Stomach (tissue), 4 donors: ENCODE measurements around the gene ARMH1.

Experiments
- POLR2AphosphoS5 ChIP-seq, 3 donors: sonication (generic); formaldehyde crosslinking; IDR thresholded peaks; one replicate each; pipeline ENCODE4 v1.6.1; 2016; ENCODE audit warnings: antibody characterized with exemption in 3 of 3
- TF ChIP-seq, protein P1 (sequence below), 7 experiments: fragments of 450-650 bp in 4 of 7; fragments of 200-600 bp in 3 of 7; sonication (generic) in 3 of 7; IDR thresholded peaks; one replicate each; pipeline ENCODE4 v1.5.1; 2016 to 2019; ENCODE audit warnings: antibody characterized with exemption in 7 of 7, control low read depth in 2 of 7, mild to moderate bottlenecking in 1 of 7

DNA sequence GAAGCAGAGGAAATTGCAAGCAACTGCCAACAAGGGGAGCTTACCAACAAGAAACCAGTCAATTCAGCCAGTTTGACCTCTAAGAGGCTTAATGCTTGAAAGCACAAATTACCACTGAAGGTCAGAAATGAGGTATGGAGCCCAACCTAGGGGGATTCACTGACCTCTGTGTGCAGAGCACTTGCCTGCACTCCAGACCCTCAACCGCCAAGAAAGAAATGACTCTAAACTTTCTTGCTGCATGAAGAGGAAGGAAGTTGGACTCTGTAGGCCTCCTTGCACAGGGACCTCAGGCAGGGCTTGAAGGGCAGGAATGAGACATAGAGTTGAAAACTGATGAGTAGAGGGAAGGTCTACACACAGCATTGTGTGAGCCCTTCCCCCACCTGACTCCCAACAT is 10.0 kb downstream of the ARMH1 start:
- TF ChIP-seq, protein P1, sequence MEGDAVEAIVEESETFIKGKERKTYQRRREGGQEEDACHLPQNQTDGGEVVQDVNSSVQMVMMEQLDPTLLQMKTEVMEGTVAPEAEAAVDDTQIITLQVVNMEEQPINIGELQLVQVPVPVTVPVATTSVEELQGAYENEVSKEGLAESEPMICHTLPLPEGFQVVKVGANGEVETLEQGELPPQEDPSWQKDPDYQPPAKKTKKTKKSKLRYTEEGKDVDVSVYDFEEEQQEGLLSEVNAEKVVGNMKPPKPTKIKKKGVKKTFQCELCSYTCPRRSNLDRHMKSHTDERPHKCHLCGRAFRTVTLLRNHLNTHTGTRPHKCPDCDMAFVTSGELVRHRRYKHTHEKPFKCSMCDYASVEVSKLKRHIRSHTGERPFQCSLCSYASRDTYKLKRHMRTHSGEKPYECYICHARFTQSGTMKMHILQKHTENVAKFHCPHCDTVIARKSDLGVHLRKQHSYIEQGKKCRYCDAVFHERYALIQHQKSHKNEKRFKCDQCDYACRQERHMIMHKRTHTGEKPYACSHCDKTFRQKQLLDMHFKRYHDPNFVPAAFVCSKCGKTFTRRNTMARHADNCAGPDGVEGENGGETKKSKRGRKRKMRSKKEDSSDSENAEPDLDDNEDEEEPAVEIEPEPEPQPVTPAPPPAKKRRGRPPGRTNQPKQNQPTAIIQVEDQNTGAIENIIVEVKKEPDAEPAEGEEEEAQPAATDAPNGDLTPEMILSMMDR (IDR thresholded peaks at IDR 0.05) = no peak
- TF ChIP-seq POLR2AphosphoS5 (IDR thresholded peaks at IDR 0.05) = no peak
